GM19328 (cell line): ENCODE measurements around the gene LSP1.

Experiments used
- ATAC-seq: cut with Tn5 transposase; IDR thresholded peaks from one replicate; pipeline ENCODE4 v1.9.1; 2021; ENCODE audit warnings: mild to moderate bottlenecking, moderate library complexity; ENCODE audit not compliant: unreplicated experiment

The LSP1 gene

GRCh38 chr11:1913271-1914060, 60.6 kb downstream of the LSP1 start:
- ATAC-seq, result no peak

GRCh38 chr11:1915795-1916131, 62.9 kb downstream of the LSP1 start:
- no peak for ATAC-seq

- no peak for ATAC-seq
These were observed 63.5 kb downstream of the LSP1 start for GRCh38 chr11:1916132-1916985.

GRCh38 chr11:1916986-1917522, 64.2 kb downstream of the LSP1 start:
- ATAC-seq, result no peak

- ATAC-seq, result no peak
These were observed 64.9 kb downstream of the LSP1 start for GRCh38 chr11:1917523-1918435.

- ATAC-seq, result no peak
These were observed 65.8 kb downstream of the LSP1 start for GRCh38 chr11:1918436-1919315.

GRCh38 chr11:1919391-1920127, 66.7 kb downstream of the LSP1 start, which contains the start of gene TNNT3:
Gene TNNT3 (plus strand): TSS chr11:1919703. CDS start chr11:1922875, 3,172 bp downstream.
- no peak for ATAC-seq

GRCh38 chr11:1920128-1920908, 67.4 kb downstream of the LSP1 start:
- ATAC-seq, result no peak

GRCh38 chr11:1920909-1921573, 68.2 kb downstream of the LSP1 start:
- ATAC-seq, result no peak

GRCh38 chr11:1921574-1922141, 68.8 kb downstream of the LSP1 start:
- ATAC-seq, result no peak

GRCh38 chr11:1922481-1923081, 69.7 kb downstream of the LSP1 start:
- ATAC-seq, result no peak

GRCh38 chr11:1923201-1923956, 70.5 kb downstream of the LSP1 start:
- ATAC-seq, result no peak

- no peak for ATAC-seq
These were observed 71.3 kb downstream of the LSP1 start for GRCh38 chr11:1924181-1924580.

- no peak for ATAC-seq
These were observed 71.9 kb downstream of the LSP1 start for GRCh38 chr11:1924646-1925372.

- ATAC-seq, result no peak
These were observed 72.7 kb downstream of the LSP1 start for GRCh38 chr11:1925373-1926155.
